ENCODE results near the gene NOD1.

- TF ChIP-seq, protein P1, sequence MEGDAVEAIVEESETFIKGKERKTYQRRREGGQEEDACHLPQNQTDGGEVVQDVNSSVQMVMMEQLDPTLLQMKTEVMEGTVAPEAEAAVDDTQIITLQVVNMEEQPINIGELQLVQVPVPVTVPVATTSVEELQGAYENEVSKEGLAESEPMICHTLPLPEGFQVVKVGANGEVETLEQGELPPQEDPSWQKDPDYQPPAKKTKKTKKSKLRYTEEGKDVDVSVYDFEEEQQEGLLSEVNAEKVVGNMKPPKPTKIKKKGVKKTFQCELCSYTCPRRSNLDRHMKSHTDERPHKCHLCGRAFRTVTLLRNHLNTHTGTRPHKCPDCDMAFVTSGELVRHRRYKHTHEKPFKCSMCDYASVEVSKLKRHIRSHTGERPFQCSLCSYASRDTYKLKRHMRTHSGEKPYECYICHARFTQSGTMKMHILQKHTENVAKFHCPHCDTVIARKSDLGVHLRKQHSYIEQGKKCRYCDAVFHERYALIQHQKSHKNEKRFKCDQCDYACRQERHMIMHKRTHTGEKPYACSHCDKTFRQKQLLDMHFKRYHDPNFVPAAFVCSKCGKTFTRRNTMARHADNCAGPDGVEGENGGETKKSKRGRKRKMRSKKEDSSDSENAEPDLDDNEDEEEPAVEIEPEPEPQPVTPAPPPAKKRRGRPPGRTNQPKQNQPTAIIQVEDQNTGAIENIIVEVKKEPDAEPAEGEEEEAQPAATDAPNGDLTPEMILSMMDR (IDR thresholded peaks at IDR 0.05), result no peak
- no peak for TF ChIP-seq POLR2A (IDR thresholded peaks at IDR 0.05)
Observed at GRCh38 chr7:30453016-30453415, 25.6 kb downstream of the NOD1 start.
